Ishikawa (cell line): Measurements from ENCODE around the gene RDH14.

Experiments used
- CEBPB ChIP-seq: IDR thresholded peaks from 2 replicates; pipeline ENCODE4 v1.6.1; 2012
- CREB1 ChIP-seq: IDR thresholded peaks from 2 replicates; pipeline ENCODE4 v1.6.1; 2012; ENCODE audit warnings: low read depth
- EGR1 ChIP-seq: IDR thresholded peaks from 2 replicates; pipeline ENCODE4 v1.6.1; 2012
- EP300 ChIP-seq: IDR thresholded peaks from 2 replicates; pipeline ENCODE4 v1.6.1; 2012; ENCODE audit warnings: borderline replicate concordance
- FOXM1 ChIP-seq: IDR thresholded peaks from 2 replicates; pipeline ENCODE4 v1.6.1; 2012; ENCODE audit warnings: low read depth, borderline replicate concordance
- NFIC ChIP-seq: IDR thresholded peaks from 2 replicates; pipeline ENCODE4 v1.6.1; 2012
- RAD21 ChIP-seq: IDR thresholded peaks from 2 replicates; pipeline ENCODE4 v1.6.1; 2012; ENCODE audit warnings: low read depth
- TAF1 ChIP-seq: IDR thresholded peaks from 2 replicates; pipeline ENCODE4 v1.6.1; 2012; ENCODE audit warnings: low read depth, mild to moderate bottlenecking
- TCF12 ChIP-seq: IDR thresholded peaks from 2 replicates; pipeline ENCODE4 v1.6.1; 2012; ENCODE audit warnings: low read depth
- TEAD4 ChIP-seq: IDR thresholded peaks from 2 replicates; pipeline ENCODE4 v1.6.1; 2012
- YY1 ChIP-seq: IDR thresholded peaks from 2 replicates; pipeline ENCODE4 v1.6.1; 2012; ENCODE audit warnings: low read depth
- ZBTB7A ChIP-seq: IDR thresholded peaks from 2 replicates; pipeline ENCODE4 v1.6.1; 2012; ENCODE audit warnings: low read depth
- TF ChIP-seq, protein P1 (sequence below): IDR thresholded peaks from 2 replicates; pipeline ENCODE4 v1.6.1; 2012; ENCODE audit warnings: low read depth, mild to moderate bottlenecking
- TF ChIP-seq, protein P2 (sequence below): IDR thresholded peaks from 2 replicates; pipeline ENCODE4 v1.6.1; 2012
- TF ChIP-seq, protein P3 (sequence below): IDR thresholded peaks from 2 replicates; pipeline ENCODE4 v1.6.1; 2012

RDH14 gene

DNA sequence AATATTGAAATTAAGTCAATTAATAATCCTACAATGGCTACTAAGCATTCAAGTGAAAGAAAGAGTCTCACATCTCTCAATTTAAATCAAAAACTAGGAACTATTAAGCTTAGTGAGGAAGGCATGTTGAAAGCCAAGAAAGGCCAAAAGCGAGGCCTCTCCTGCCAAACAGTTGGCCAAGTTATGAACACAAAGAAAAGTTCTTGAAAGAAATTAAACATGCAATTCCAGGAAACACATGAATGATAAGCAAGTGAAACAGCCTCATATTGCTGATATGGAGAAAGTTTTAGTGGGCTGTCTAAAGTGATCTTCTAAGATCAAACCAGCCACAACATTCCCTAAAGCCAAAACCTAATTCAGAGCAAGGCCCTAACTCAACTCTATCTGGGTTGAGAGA is 11.8 kb downstream of the RDH14 start:
- TF ChIP-seq, protein P1, sequence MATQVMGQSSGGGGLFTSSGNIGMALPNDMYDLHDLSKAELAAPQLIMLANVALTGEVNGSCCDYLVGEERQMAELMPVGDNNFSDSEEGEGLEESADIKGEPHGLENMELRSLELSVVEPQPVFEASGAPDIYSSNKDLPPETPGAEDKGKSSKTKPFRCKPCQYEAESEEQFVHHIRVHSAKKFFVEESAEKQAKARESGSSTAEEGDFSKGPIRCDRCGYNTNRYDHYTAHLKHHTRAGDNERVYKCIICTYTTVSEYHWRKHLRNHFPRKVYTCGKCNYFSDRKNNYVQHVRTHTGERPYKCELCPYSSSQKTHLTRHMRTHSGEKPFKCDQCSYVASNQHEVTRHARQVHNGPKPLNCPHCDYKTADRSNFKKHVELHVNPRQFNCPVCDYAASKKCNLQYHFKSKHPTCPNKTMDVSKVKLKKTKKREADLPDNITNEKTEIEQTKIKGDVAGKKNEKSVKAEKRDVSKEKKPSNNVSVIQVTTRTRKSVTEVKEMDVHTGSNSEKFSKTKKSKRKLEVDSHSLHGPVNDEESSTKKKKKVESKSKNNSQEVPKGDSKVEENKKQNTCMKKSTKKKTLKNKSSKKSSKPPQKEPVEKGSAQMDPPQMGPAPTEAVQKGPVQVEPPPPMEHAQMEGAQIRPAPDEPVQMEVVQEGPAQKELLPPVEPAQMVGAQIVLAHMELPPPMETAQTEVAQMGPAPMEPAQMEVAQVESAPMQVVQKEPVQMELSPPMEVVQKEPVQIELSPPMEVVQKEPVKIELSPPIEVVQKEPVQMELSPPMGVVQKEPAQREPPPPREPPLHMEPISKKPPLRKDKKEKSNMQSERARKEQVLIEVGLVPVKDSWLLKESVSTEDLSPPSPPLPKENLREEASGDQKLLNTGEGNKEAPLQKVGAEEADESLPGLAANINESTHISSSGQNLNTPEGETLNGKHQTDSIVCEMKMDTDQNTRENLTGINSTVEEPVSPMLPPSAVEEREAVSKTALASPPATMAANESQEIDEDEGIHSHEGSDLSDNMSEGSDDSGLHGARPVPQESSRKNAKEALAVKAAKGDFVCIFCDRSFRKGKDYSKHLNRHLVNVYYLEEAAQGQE = no peak
- TF ChIP-seq, protein P2, sequence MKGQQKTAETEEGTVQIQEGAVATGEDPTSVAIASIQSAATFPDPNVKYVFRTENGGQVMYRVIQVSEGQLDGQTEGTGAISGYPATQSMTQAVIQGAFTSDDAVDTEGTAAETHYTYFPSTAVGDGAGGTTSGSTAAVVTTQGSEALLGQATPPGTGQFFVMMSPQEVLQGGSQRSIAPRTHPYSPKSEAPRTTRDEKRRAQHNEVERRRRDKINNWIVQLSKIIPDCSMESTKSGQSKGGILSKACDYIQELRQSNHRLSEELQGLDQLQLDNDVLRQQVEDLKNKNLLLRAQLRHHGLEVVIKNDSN = no peak
- TF ChIP-seq TCF12 (no peak), RAD21 (no peak)

DNA sequence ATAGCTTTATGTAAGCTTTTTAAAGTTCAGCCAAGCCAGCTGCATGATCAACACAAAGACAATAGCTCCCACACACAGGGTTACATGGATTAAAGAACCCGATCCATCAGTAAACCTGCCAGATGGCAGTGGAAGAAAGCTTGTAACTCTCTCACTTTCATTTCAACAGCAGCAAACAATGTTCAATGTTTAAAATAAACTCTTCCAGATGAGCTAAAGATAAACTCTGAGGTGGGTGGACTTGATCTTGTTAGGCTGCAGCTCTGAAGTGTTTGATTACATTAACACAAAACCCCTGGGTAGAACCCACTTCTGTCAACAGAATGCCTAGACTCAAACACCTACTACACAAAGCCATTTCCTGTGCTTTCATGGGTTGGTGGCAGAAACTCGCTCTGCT is 13.9 kb downstream of the RDH14 start:
- no peak for TF ChIP-seq EGR1
- no peak for TF ChIP-seq YY1
- TF ChIP-seq TEAD4 = no peak
- no peak for TF ChIP-seq TAF1
- TF ChIP-seq EP300 = no peak
- no peak for TF ChIP-seq CREB1
- TF ChIP-seq TCF12 = no peak
- TF ChIP-seq, protein P1 = no peak
- no peak for TF ChIP-seq CEBPB
- no peak for TF ChIP-seq ZBTB7A
- no peak for TF ChIP-seq NFIC
- no peak for TF ChIP-seq RAD21
- TF ChIP-seq FOXM1 = no peak
- TF ChIP-seq, protein P2 = no peak
- TF ChIP-seq, protein P3, sequence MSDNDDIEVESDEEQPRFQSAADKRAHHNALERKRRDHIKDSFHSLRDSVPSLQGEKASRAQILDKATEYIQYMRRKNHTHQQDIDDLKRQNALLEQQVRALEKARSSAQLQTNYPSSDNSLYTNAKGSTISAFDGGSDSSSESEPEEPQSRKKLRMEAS = no peak

DNA sequence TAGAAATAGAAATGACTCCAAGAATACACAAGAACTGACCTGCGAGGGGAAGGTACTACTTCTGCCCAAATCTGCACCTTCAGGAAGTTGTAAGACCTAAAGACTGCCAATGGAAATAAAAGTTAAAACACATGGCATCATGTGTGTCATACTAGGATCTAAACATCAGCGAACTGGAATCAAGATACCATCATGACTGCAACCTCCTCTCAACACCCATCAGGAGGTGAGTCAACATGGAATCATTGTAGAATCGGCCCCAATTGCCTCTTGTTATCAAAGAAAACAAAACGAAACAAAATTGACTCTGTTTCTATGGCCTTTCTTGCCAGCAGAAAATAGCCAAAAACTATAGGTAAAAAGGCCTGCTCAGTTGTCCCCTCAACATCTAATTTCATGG is 15.1 kb downstream of the RDH14 start:
- TF ChIP-seq CEBPB = no peak
- no peak for TF ChIP-seq TEAD4
- TF ChIP-seq RAD21 = no peak
- no peak for TF ChIP-seq CREB1
- TF ChIP-seq TCF12 = no peak
- TF ChIP-seq, protein P2 = no peak
- no peak for TF ChIP-seq EP300
- TF ChIP-seq YY1 = no peak
- TF ChIP-seq, protein P1 = no peak
- no peak for TF ChIP-seq TAF1

DNA sequence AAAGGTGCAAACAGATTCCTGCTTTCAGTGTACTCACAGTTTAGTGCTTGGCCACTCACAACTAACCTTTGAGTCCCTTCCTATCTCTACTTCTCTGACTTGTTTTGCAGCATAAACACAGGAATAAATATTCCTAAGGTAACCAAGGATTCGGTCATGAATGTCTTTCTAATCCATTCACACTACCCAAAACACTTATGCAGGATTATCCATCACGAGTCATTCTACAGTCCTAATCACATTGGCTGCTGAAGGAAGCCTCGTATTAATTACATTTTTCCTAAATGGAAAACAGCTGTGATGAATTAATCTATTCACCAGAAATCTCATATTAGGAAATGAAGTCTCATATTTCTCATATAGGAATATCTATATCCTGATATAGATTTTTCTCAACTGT is 16.3 kb downstream of the RDH14 start:
- TF ChIP-seq, protein P1 = no peak
- TF ChIP-seq ZBTB7A (no peak), TCF12 (no peak), TAF1 (no peak)
